NOMO-1 (cell line): Measurements from ENCODE around the gene FAP.

Experiments used
- DNase-seq, 2 experiments: peaks; one replicate each; lab custom pipeline; 2025; ENCODE audit not compliant: unreplicated experiment in 2 of 2; lab: John Stamatoyannopoulos, UW

The FAP gene

GRCh38 chr2:162243294-162243693, at the start of gene FAP:
Gene FAP, minus strand, starts transcription at chr2:162243445. Its CDS starts 118 bp downstream, at chr2:162243327.
- no peak for DNase-seq

- DNase-seq: no peak
These were observed 48.5 kb upstream of the FAP start for GRCh38 chr2:162291748-162292147.

- peak in 1 of 2 experiments; percentile 13 for DNase-seq
These were observed 39.6 kb upstream of the FAP start for GRCh38 chr2:162282765-162283425.

- no peak for DNase-seq
These were observed 37.4 kb upstream of the FAP start for GRCh38 chr2:162280654-162281053.

- peak; percentile 34 to 59 for DNase-seq
These were observed 34.1 kb upstream of the FAP start for GRCh38 chr2:162277381-162277780.

GRCh38 chr2:162267996-162268395, 24.8 kb upstream of the FAP start:
- no peak for DNase-seq

- no peak for DNase-seq
These were observed 24.3 kb upstream of the FAP start for GRCh38 chr2:162267496-162267895.

GRCh38 chr2:162266460-162266760, 23.2 kb upstream of the FAP start:
- DNase-seq: no peak

GRCh38 chr2:162265666-162266459, 22.6 kb upstream of the FAP start:
- no peak for DNase-seq

GRCh38 chr2:162261032-162261945, 18.0 kb upstream of the FAP start:
- peak; percentile 62 to 88 for DNase-seq

GRCh38 chr2:162258686-162259085, 15.4 kb upstream of the FAP start:
- DNase-seq: no peak

GRCh38 chr2:162258169-162258568, 14.9 kb upstream of the FAP start:
- no peak for DNase-seq

GRCh38 chr2:162257425-162257824, 14.2 kb upstream of the FAP start:
- DNase-seq: no peak

- DNase-seq: no peak
These were observed 13.3 kb upstream of the FAP start for GRCh38 chr2:162256591-162256991.

- no peak for DNase-seq
These were observed 11.1 kb upstream of the FAP start for GRCh38 chr2:162254236-162254871.

- no peak for DNase-seq
These were observed 10.2 kb upstream of the FAP start for GRCh38 chr2:162253435-162253834.

GRCh38 chr2:162252153-162252552, 8.9 kb upstream of the FAP start:
- peak in 1 of 2 experiments; percentile 52 for DNase-seq

GRCh38 chr2:162245781-162246180, 2.5 kb upstream of the FAP start:
- no peak for DNase-seq

GRCh38 chr2:162245061-162245460, 1.8 kb upstream of the FAP start:
- DNase-seq: no peak

- no peak for DNase-seq
These were observed 1.3 kb upstream of the FAP start for GRCh38 chr2:162244541-162245031.

- DNase-seq: no peak
These were observed 470 bp upstream of the FAP start for GRCh38 chr2:162243715-162244114.
